Activated CD8-positive, alpha-beta memory T cell treated with anti-CD3 and anti-CD28 coated beads for 48 hours (primary cell): ENCODE measurements around the gene GOLT1A.

Source experiments
- DNase-seq, 3 experiments: peaks; one replicate each; pipeline ENCODE4 v3.0.0-alpha.2; 2020; ENCODE audit warnings: low read depth in 2 of 3, low spot score in 2 of 3

GOLT1A gene, protein sequence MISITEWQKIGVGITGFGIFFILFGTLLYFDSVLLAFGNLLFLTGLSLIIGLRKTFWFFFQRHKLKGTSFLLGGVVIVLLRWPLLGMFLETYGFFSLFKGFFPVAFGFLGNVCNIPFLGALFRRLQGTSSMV

DNA sequence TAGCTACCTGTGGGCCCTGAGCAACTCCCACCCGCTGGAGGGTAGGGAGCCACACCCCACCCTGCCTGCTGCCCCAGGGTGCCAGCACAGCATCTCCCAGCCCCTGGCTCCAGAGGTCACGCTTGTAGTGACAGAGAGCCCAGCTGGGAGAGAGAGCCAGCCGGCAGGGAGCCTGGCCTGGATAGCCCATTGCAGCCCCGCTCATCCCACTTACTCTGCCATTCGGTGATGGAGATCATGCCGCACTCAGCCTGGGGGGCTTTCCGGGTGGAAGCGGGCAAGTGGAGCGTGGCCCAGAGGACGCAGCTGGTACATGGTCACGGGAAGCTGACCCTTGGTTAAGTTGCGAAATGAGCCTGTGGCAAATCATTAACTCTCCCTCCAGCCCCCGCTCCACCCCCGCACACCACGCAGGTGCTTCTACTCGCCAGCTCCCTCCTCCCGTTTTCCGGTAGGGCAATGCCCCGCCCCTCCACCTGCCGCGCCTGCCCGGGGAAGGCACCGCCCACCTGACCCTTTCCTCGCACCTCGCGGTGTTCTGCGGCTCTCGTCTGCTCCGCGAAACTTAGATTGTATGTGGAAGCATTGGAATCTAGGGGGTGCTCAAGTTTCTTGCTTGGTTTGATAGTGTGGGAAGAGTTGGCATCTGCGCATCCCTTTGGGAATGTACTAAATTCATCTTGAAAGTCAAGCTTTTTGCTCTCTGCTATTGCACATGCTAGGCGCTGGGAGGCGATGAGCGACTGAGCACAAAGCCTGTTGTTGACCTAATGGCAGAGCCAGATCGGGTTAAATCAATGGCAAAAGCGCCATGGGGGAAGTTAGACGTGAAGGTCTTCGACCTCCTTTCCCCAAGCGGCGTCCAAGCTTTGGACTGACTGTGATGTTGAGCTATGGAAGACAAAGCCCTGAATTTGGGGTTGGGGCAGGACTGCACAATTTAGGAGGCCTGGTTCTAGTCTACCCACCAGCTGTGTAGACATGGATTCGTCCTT, at the start of gene GOLT1A:
GOLT1A (minus strand) TSS at position 321 of the 995 bp plus-strand sequence; CDS start at position 239, 82 bp downstream.
- no peak for DNase-seq

DNA sequence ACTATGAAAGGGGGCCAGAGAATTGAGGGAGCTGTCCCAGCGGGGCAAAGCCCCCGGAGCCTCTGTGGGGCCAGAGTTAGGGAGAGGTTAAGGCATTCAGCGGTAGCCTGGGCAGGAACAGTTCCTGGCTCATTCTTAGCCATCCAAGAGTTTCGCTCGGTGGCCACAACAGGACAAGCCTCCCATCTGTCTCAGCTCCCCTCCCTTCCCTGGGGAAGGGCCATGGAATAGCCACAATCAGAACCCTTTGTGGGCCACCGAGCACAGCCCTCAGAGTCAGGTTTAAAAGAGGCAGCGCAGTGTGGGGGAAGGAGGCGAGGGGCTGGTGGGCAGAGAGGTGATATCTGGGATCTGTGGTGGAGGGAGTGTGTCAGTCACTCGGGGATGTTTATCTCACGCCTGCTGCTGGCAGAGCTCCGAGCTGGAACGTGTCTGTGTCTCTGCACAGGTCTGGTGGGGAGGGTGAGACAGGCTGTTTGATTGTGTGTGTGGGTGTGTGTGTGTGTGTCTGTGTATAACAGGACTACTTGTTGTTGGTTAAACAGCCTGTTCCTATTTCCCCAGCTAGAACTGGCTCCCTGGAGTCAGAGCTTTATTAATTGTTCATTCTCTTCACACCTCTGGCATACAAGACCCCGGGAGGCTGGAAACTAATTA, 49.6 kb upstream of the GOLT1A start:
- no peak for DNase-seq

GRCh38 chr1:204262506-204263253, 48.9 kb upstream of the GOLT1A start:
- DNase-seq = no peak

GRCh38 chr1:204261746-204262505, 48.1 kb upstream of the GOLT1A start:
- DNase-seq = no peak

DNA sequence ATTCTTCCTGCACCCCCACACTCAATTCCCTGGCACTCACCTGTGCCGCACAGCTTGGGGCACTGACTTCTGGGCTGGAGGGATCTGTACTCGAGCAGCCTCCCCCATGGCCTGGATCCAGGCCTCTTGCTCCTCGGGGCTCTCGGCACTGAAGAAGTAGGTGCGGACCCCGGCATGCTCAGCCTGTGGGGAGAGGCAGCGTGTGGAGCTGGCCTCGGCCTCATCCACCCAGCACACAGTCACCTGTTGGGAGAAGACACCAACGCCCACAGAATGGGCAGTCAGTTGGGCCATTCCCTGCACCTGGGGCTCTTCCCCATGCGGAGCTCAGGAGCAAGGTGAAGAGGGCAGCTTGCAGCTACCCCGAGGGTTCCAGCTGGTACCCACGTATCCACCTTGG, 47.5 kb upstream of the GOLT1A start:
- DNase-seq = no peak

DNA sequence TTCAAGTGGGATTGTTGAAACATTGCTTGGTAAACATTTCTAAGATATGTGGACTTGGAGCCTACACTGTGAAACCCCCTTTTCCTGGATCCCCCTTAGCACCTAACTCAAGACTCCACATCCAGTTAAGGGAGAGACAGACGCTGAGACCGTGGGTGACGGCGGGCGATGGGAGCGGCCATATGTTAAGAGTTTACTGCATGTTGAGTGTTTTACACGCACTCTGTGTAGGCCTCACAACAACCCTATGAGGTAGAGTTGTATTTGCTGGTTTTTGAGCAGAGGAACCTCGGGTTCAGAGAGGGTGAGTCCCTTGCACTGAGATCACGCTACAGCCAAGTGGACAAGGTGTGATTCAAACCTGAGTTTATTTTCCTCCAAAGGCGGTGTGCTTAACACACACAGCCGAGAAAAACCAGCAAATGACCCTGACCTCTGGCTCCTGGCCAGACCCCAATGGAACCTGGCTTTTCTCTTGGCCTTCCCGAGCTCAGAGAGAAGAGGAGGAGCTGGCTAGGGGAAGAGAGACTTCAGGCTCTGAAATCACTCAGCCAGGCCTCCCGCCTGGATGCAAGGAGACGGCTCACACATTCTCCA, 46.9 kb upstream of the GOLT1A start:
- no peak for DNase-seq

DNA sequence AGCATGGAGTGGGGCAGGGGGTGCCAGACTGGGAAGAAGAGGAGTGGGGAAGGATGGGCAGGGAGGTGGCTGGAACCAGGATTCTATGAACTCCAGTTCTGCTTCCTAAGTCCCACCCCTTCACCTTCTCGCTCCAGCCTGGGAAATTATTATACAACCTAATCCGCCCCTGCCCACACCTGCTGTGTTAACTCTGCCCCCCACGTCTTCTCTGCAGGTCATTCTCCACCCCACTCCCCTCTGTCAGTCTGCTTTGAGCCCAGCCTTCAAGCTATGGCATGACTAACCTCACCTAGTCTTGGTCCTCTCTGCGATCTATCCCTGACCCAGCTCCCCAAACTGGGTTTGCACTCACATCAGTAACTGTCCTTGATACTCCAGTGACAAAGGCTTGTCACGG, 46.0 kb upstream of the GOLT1A start:
- DNase-seq = no peak

- DNase-seq = no peak
Measured at GRCh38 chr1:204259196-204259595, 45.4 kb upstream of the GOLT1A start.

DNA sequence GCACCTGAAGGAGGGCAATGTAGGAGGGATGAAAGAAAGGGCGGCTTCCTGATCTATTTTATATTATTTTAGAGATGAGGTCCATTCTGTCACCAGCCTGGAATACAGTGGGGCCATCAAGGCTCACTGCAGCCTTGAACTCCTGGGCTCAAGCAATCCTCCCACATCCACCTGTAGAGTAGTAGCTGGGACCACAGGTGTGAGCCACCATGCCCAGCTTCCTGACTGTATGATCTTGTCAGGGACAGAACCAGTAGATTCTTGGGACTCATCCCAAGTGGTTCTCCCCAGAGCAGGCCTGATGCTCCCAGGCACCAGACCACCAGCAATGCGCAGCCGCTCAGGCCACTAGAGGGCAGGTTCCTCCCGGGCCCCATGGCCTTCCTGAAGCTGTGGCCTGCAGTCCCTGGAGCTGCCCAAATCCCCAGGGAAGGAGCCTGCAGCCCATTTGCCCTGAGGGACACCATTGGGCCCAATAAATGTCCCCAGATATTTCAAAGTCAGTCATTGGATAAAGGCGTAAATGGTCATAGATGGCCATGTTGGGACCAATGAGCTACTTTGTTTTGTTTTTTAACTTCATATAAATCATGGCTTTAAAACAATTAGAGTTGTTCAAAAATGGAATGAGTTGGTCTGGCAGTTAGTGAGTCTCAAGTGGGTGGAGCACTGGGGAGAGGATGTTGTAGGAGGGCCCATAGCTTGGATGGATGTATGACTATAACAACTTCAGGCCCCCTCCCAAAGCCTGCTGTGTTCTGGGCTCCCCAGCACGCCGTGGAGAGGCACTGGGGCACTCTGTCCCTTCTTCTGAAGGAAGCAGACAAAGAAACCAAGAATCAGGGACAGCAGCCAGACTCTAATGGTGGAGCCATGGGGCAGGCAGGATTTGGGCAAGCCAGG, 44.7 kb upstream of the GOLT1A start:
- DNase-seq = peak in 2 of 3 experiments; percentile 2 to 10

DNA sequence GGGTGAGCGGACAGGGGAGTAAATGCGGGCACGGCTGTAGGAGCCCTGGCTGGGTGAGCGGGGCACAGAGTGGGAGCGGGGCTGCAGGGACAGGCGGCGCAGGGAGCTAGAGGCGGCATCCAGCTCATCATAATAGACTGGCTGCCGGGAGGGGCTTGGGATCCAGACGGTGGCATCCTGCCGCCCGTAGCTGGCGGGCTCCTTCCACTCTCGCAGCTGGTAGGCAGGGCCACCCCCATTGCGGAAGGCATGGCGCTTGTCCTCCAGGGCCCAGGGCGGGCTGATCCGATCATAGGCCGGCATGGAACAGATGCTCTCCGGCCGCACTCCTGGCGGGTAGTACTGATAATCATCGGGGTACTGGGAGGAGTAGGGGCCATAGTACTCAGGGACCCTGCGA, 43.7 kb upstream of the GOLT1A start:
- no peak for DNase-seq

- no peak for DNase-seq
Measured at GRCh38 chr1:204256531-204256930, 42.7 kb upstream of the GOLT1A start.

- no peak for DNase-seq
Measured at GRCh38 chr1:204255966-204256365, 42.2 kb upstream of the GOLT1A start.

DNA sequence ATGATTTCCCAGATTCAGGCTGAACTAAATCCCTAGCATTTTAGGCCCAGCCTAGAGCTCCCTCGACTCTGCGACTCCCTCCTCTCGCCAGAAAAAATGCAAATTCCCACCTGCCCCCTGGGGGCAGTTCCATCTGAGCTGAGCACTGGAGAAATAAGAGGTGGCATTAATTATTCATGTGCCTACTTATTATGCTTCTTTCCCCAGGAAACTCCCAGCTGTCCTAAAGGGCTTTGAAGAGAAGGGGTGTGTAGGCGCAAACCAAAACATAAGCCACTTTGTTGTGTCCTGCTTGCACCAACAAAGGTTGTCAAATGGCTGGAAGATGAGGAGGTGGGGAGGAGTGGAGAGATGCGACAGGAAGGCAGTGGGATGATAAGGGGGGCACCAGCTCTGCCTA, 41.4 kb upstream of the GOLT1A start:
- DNase-seq = no peak

DNA sequence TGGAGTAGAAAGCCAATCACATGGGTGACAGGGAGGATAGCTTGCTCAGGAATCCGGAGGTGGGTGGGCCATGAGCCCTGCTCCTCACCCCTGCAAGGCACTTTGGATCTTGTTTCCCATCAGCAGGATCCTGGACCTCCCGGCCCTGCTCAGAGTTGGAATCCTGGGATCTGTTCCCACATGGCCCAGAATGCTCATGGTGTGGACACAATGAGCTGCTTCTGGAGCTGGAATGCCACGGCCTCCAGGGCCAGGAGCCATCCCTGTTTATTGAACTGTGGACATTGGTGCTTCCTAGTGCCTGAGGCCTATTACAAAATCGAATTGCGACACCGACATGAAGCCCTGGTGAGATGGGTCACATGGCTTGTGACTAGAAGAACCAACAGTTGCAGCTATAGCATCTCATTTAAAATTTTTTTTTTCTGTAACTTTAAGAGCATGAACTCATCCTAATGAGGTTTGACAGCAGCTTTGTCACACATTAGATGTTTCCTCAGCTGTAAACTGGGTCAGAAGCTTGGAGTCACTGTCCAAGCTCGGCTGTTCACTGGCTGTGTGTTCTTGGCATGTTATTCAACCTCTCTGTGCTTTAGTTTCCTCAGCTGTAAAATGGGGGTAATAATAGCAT, 40.4 kb upstream of the GOLT1A start:
- DNase-seq = no peak

GRCh38 chr1:204251926-204252689, 38.3 kb upstream of the GOLT1A start:
- DNase-seq = no peak

DNA sequence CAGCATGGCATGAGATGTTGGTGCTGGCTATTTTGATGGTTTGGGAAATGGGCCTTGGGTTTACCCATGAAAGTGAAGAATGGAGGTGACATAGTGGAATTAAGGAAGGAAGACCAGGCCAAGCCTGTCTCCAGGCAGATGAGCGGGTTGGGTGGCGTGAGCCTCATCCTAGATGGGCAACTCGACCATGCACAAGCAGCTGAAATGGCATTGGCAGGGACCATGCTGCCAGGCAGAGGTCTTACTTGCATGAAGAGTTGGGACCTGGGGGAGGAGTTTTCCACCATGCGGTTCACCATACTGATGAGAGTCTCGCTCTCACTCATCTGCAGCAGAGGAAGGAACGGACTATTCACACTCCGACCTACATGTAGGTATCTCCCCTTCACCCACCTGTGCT, 37.5 kb upstream of the GOLT1A start:
- DNase-seq = no peak

DNA sequence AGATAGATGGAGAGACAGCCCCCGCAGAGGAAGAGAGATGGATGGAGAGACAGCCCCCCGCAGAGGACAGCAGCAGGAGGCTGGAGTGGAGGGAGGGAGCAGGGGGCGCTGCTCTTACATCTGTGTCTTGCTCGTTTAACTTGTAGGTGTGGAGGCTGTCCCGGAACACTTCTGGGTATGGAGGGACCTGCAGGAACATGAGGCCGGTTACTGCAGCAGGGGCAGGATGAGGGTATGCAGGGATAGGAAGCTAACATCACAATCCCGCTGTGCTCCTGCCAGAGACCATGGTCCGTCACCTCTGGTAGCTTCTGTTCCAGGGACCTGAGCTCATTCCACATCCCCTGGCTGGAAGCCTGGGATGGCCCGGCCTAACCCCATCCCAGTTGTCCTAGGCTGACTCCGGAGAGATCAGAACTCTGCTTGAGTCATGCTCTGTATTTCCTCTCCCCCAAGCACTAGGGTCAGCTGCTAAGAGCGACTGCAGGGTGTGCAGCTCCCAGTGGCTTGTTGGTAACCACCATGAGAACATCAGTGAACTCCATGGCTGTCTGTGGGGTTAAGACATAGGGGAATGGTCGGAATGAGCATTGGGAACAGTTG, 36.7 kb upstream of the GOLT1A start:
- DNase-seq = no peak
